CD4-positive, alpha-beta T cell (primary cell): ENCODE results near the gene LMO7. TPM values are rescaled to one million over a fixed set of nuclear protein-coding genes. Genes with fewer than 3 reads are reported as not detected.

Source experiments
- ATAC-seq: fragments of 200-7000 bp; cut with Tn5 transposase; one replicate; pipeline ENCODE4 v1.10.0; 2022; ENCODE audit warnings: mild to moderate bottlenecking; ENCODE audit not compliant: poor library complexity
- CTCF ChIA-PET: fragments of 350-600 bp; sonication (Branson Sonifier 250); formaldehyde crosslinking; loops from one replicate; lab custom pipeline; 2021; ENCODE audit warnings: antibody characterized with exemption, inconsistent platforms; lab: Charles Lee
- POLR2A ChIA-PET: fragments of 350-600 bp; sonication (Branson Sonifier 250); formaldehyde crosslinking; loops from one replicate; lab custom pipeline; 2021; ENCODE audit warnings: antibody characterized with exemption, inconsistent platforms; lab: Charles Lee
- DNase-seq, 14 experiments: peaks; one replicate each; pipeline ENCODE4 v3.0.0-alpha.2; 2013 to 2020; ENCODE audit warnings: mixed read lengths in 2 of 14
- H3K27ac ChIP-seq, 2 donors: one replicate each; pipeline versions ENCODE4 v1.5.1 to v1.7.0; 2013; ENCODE audit warnings: low read length in 2 of 2, low read depth in 1 of 2, mild to moderate bottlenecking in 1 of 2
- H3K27me3 ChIP-seq, 2 experiments: 1 replicate in 1 of 2; 2 replicates in 1 of 2; pipeline versions ENCODE4 v1.6.1 to v1.7.0; 2013; ENCODE audit warnings: low read length in 2 of 2, control low read depth in 1 of 2, mild to moderate bottlenecking in 1 of 2, moderate library complexity in 1 of 2; ENCODE audit not compliant: insufficient read depth in 2 of 2, control insufficient read depth in 1 of 2
- H3K36me3 ChIP-seq: one replicate; pipeline ENCODE4 v1.6.1; 2013; ENCODE audit warnings: low read length, control low read depth; ENCODE audit not compliant: insufficient read depth
- H3K4me1 ChIP-seq: one replicate; pipeline ENCODE4 v1.6.1; 2013; ENCODE audit warnings: low read length, control low read depth; ENCODE audit not compliant: insufficient read depth
- H3K4me3 ChIP-seq: one replicate; pipeline ENCODE4 v1.5.1; 2013; ENCODE audit warnings: mild to moderate bottlenecking, low read length, moderate library complexity
- H3K9me3 ChIP-seq, 2 experiments: 1 replicate in 1 of 2; 2 replicates in 1 of 2; pipeline versions ENCODE4 v1.6.1 to v1.7.0; 2013; ENCODE audit warnings: low read length in 2 of 2, mild to moderate bottlenecking in 2 of 2, control low read depth in 1 of 2, moderate library complexity in 1 of 2; ENCODE audit not compliant: control insufficient read depth in 1 of 2, insufficient read depth in 1 of 2
- H3K27ac Mint-ChIP-seq: one replicate; pipeline ENCODE4 v1.8.0; 2020; ENCODE audit warnings: mixed read lengths
- H3K27me3 Mint-ChIP-seq: one replicate; pipeline ENCODE4 v1.8.0; 2021; ENCODE audit warnings: mixed read lengths
- H3K36me3 Mint-ChIP-seq: one replicate; pipeline ENCODE4 v1.8.0; 2021; ENCODE audit warnings: low read depth, mixed read lengths
- H3K4me1 Mint-ChIP-seq: one replicate; pipeline ENCODE4 v1.8.0; 2021; ENCODE audit warnings: low read depth, mixed read lengths
- H3K4me3 Mint-ChIP-seq: one replicate; pipeline ENCODE4 v1.8.0; 2020; ENCODE audit warnings: mild to moderate bottlenecking, mixed read lengths
- H3K9me3 Mint-ChIP-seq: one replicate; pipeline ENCODE4 v1.8.0; 2020; ENCODE audit warnings: mixed read lengths
- intact Hi-C, 2 experiments: fragments of 100-400 bp; cut with DNase I in 1 of 2; cut with micrococcal nuclease in 1 of 2; formaldehyde crosslinking; loops; one replicate each; pipeline versions ENCODE4 v1.15.1 to v1.9.0; 2023 to 2025; cut with DNase I, micrococcal nuclease
- total RNA-seq, 174 experiments: library from RNA in 2 of 174; stranded (reverse) in 2 of 174; gene quantifications; one replicate each; pipeline ENCODE4 v1.2.3 and lab custom pipeline; 2021 to 2026
- TF ChIP-seq, protein P1 (sequence below): fragments of 200-600 bp; IDR thresholded peaks from one replicate; pipeline ENCODE4 v1.8.0; 2022; ENCODE audit warnings: antibody characterized with exemption, mild to moderate bottlenecking

LMO7 gene
- total RNA-seq, 2 experiments from 2014 or later = 35.2 to 36.3 TPM

DNA sequence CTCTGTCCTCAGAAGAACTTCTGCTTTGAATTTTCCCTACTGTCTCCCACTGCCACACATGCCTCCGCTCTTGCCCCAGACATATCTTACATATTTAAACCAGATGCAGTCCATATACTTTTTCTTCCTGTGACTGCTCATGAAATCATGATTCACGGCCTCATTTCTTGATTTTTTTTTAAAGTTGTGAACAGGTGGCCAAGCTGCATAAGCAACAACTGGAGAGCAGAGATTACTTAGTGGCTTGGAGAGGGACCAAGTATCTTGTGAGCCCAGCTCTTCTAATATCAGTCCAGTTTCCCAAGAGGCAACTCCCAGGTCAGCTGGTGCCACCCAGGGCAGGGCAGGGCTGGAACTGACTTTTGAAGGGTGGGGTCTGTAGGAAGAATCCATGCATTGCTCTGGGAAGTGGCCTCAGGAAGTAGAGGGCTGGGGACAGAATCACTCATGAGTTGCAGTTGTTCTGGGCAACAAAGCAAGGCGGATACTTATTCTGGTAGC is 152.4 kb downstream of the LMO7 start:
- Histone ChIP-seq H3K27me3 (no peaks in the 10 kb centered on the region), H3K27ac (no peak overlapping the region), H3K4me3 (no peak overlapping the region), H3K9me3 (no peaks in the 10 kb centered on the region), H3K36me3 (no peaks in the 10 kb centered on the region), H3K4me1 (no peaks in the 10 kb centered on the region)
- ChIA-PET CTCF (no interaction called here), POLR2A (no interaction called here)
- intact Hi-C loops = no loop called here
- Mint-ChIP-seq H3K36me3 (peaks cover 24% of the 10 kb centered on the region), H3K4me1 (peaks cover 17% of the 10 kb centered on the region), H3K4me3 (no peak overlapping the region), H3K27ac (no peak overlapping the region), H3K9me3 (no peaks in the 10 kb centered on the region), H3K27me3 (no peaks in the 10 kb centered on the region)
- DNase-seq (no peak), ATAC-seq (no peak)
- TF ChIP-seq, protein P1, sequence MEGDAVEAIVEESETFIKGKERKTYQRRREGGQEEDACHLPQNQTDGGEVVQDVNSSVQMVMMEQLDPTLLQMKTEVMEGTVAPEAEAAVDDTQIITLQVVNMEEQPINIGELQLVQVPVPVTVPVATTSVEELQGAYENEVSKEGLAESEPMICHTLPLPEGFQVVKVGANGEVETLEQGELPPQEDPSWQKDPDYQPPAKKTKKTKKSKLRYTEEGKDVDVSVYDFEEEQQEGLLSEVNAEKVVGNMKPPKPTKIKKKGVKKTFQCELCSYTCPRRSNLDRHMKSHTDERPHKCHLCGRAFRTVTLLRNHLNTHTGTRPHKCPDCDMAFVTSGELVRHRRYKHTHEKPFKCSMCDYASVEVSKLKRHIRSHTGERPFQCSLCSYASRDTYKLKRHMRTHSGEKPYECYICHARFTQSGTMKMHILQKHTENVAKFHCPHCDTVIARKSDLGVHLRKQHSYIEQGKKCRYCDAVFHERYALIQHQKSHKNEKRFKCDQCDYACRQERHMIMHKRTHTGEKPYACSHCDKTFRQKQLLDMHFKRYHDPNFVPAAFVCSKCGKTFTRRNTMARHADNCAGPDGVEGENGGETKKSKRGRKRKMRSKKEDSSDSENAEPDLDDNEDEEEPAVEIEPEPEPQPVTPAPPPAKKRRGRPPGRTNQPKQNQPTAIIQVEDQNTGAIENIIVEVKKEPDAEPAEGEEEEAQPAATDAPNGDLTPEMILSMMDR = no peak

DNA sequence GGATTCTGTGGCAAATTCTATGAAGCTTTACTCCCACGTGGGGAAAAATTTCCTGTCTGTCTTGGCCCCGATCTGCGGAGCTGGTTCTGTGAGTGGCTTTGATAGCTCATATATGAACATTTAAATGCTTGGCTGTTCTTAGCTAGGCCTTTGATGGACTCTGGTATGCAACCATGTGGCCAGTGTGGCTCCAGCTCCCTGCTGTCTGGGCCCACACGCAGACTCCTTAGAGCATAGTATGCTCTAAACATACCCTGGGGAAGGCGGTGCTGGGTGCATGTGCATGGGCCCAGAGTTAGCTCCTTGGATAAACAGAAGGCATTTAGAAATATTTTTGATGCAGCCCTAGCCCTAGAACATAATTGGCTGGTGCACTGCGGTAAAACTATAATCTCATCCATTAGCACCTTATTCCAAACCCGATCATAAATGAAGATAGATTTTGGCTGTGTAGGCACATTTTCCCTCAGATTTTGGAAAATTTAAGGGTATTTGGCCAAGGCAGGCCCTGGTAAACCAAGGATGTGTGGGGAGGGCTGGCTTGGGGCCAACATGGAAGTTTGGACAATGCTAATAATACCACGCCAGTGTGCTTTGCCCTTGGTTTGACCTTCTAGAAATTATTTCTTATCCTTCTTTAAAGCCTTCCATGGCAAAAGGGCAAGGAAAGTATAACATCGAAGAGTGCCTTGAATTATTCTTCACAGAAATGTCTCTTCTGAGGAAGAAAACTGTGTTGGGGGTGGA is 153.5 kb downstream of the LMO7 start:
- intact Hi-C loops = no loop called here
- ATAC-seq = no peak
- no peaks in the 10 kb centered on the region for H3K27me3 Mint-ChIP-seq
- Histone ChIP-seq H3K27ac (no peak overlapping the region), H3K9me3 (no peaks in the 10 kb centered on the region), H3K4me1 (no peaks in the 10 kb centered on the region), H3K36me3 (no peaks in the 10 kb centered on the region), H3K4me3 (no peak overlapping the region), H3K27me3 (no peaks in the 10 kb centered on the region)
- no peak overlapping the region for H3K4me3 Mint-ChIP-seq
- peaks cover 17% of the 10 kb centered on the region for H3K36me3 Mint-ChIP-seq
- DNase-seq = no peak
- ChIA-PET CTCF (no interaction called here), POLR2A (interaction anchor here (1.3 to 3.0 kb wide), 2 partner anchors 13 to 28 kb away, joined by 4 to 10 read pairs; no protein-coding TSS in a partner anchor)
- peaks cover 10% of the 10 kb centered on the region for H3K4me1 Mint-ChIP-seq
- TF ChIP-seq, protein P1 = no peak
- no peak overlapping the region for H3K27ac Mint-ChIP-seq
- H3K9me3 Mint-ChIP-seq = no peaks in the 10 kb centered on the region

DNA sequence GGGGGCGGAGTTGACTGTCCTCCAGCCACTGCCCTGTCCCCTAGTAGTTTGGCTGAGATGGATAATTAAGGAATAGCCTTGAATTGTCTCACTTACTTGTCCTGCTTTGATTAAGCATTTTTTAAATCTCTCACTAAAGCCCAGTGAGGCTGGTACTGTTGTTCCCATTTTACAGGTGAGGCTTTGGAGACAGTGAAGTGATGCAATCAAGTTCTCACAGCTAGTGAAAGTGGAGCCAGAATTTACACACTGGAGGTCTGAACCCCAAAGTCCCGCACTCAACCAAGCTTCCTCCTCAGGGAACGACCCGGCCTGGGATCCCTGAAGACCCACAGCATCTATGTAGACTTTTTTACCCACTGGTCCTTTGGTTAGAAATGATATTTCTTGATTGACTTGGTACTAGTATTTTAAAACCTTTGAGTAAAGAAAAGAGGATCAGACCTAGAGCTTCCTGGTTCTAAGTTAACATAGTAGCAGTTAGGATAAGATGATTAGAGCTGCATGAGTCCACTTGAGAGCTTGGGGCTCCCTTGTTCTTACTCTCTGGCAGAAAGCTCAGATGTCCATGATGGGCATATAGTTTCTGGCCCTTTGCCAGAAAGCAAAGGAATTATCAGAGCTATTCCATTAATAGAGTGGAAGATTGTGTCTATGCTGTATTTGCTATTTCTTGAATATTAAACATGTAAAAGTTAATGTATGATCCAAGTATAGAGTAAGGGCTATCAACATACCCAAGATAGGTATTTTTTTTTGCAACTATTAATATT is 154.3 kb downstream of the LMO7 start:
- Mint-ChIP-seq H3K27ac (no peak overlapping the region), H3K36me3 (peaks cover 17% of the 10 kb centered on the region), H3K4me1 (peaks cover 10% of the 10 kb centered on the region), H3K27me3 (no peaks in the 10 kb centered on the region), H3K9me3 (no peaks in the 10 kb centered on the region), H3K4me3 (no peak overlapping the region)
- TF ChIP-seq, protein P1 = no peak
- no peak for DNase-seq
- H3K36me3 ChIP-seq = no peaks in the 10 kb centered on the region
- no peak overlapping the region for H3K4me3 ChIP-seq
- ChIA-PET CTCF (no interaction called here), POLR2A (interaction anchor here (1.3 to 3.0 kb wide), 2 partner anchors 12 to 28 kb away, joined by 4 to 10 read pairs; no protein-coding TSS in a partner anchor)
- no peaks in the 10 kb centered on the region for H3K4me1 ChIP-seq
- H3K9me3 ChIP-seq = no peaks in the 10 kb centered on the region
- intact Hi-C loops = no loop called here
- H3K27ac ChIP-seq = no peak overlapping the region
- no peak for ATAC-seq
- no peaks in the 10 kb centered on the region for H3K27me3 ChIP-seq
